Esophagus squamous epithelium (tissue), 4 donors: Measurements from ENCODE around the gene MAP3K5.

Experiments
- POLR2A ChIP-seq, 4 donors: fragments of 450-650 bp; IDR thresholded peaks; one replicate each; pipeline ENCODE4 v1.6.1; 2017; ENCODE audit warnings: antibody characterized with exemption in 4 of 4, mild to moderate bottlenecking in 4 of 4, moderate library complexity in 3 of 4
- TF ChIP-seq, protein P1 (sequence below), 6 experiments: fragments of 450-650 bp in 4 of 6; fragments of 200-600 bp in 2 of 6; sonication (generic) in 2 of 6; IDR thresholded peaks; one replicate each; pipeline ENCODE4 v1.5.1; 2016 to 2019; ENCODE audit warnings: antibody characterized with exemption in 6 of 6, mild to moderate bottlenecking in 4 of 6, moderate library complexity in 4 of 6

DNA sequence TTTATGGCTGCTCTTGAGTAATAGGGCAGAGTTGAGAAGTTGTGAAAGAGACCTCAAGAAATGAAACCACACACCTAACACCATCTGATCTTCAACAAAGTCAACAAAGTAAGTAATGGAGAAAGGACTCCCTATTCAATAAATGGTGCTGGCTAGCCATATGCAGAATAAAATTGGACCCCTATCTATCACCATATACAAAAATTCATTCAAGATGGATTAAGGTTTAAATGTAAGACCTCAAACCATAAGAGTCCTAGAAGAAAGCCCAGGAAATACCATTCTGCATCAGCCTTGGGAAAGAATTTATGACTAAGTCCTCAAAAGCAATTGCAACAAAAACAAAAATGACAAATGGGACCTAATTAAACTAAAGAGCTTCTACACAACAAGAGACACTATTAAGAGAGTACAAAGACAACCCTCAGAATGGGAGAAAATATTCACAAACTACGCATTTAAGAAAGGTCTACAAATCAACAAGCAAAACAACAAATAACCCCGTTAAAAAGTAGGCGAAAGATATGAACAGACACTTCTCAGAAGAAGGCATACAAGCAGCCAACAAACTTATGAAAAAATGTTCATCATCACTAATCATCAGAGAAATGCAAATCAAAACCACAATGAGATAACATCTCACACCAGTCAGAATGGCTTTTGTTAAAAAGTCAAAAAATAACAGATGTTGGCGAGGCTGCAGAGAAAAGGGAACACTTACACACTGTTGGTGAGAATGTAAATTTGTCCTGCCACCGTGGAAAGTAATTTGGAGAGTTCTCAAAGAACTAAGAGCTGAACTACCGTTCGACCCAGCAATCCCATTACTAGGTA, 4.0 kb downstream of the MAP3K5 start:
- TF ChIP-seq, protein P1, sequence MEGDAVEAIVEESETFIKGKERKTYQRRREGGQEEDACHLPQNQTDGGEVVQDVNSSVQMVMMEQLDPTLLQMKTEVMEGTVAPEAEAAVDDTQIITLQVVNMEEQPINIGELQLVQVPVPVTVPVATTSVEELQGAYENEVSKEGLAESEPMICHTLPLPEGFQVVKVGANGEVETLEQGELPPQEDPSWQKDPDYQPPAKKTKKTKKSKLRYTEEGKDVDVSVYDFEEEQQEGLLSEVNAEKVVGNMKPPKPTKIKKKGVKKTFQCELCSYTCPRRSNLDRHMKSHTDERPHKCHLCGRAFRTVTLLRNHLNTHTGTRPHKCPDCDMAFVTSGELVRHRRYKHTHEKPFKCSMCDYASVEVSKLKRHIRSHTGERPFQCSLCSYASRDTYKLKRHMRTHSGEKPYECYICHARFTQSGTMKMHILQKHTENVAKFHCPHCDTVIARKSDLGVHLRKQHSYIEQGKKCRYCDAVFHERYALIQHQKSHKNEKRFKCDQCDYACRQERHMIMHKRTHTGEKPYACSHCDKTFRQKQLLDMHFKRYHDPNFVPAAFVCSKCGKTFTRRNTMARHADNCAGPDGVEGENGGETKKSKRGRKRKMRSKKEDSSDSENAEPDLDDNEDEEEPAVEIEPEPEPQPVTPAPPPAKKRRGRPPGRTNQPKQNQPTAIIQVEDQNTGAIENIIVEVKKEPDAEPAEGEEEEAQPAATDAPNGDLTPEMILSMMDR (IDR thresholded peaks at IDR 0.05) = no peak
- TF ChIP-seq POLR2A (IDR thresholded peaks at IDR 0.05) = peak in 1 of 4 donors; percentile 28
